ES-I3 (cell line): ENCODE results near the gene PARD3B.

Experiments used
- H3K36me3 ChIP-seq: 2 replicates; pipeline ENCODE4 v1.6.1; 2013; ENCODE audit warnings: mild to moderate bottlenecking, low read length, control low read depth, moderate library complexity; ENCODE audit not compliant: insufficient read depth
- H3K4me1 ChIP-seq: 2 replicates; pipeline ENCODE4 v1.6.1; 2013; ENCODE audit warnings: mild to moderate bottlenecking, control low read depth, low read length; ENCODE audit not compliant: insufficient read depth
- H3K9ac ChIP-seq: 2 replicates; pipeline ENCODE4 v1.6.1; 2013; ENCODE audit warnings: low read depth, mild to moderate bottlenecking, low read length, moderate library complexity
- H3K9me3 ChIP-seq: 2 replicates; pipeline ENCODE4 v1.6.1; 2013; ENCODE audit warnings: mild to moderate bottlenecking, low read length, moderate library complexity; ENCODE audit not compliant: control insufficient read depth, insufficient read depth

Gene PARD3B

DNA sequence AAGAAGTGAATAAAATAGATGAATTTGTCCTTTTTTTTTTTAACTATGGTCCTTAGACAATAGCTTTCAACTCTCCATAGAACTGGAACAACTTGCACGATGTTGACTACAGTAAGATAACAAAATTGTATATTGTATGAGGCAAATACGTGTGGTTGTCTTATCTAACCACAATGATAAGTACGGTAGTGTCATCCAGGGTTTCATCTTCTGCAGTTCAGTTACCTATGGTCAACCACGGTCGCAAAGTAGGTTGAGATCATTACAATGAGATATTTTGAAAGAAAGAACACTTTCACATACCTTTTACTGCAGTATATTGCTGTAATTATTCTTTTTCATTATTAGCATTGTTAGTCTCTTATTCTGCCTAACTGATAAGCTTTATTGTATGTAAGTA is 295.2 kb downstream of the PARD3B start:
- no peaks in the 10 kb centered on the region for H3K36me3 ChIP-seq
- no peaks in the 10 kb centered on the region for H3K9me3 ChIP-seq
- H3K4me1 ChIP-seq, result peaks cover 16% of the 10 kb centered on the region; the same call in 1 of the 2 replicates
- no peak overlapping the region for H3K9ac ChIP-seq

- Histone ChIP-seq H3K9ac (no peak overlapping the region), H3K9me3 (no peaks in the 10 kb centered on the region), H3K4me1 (peaks cover 16% of the 10 kb centered on the region; the same call in 1 of the 2 replicates), H3K36me3 (no peaks in the 10 kb centered on the region)
Observed at GRCh38 chr2:204842068-204842467, 296.8 kb downstream of the PARD3B start.

DNA sequence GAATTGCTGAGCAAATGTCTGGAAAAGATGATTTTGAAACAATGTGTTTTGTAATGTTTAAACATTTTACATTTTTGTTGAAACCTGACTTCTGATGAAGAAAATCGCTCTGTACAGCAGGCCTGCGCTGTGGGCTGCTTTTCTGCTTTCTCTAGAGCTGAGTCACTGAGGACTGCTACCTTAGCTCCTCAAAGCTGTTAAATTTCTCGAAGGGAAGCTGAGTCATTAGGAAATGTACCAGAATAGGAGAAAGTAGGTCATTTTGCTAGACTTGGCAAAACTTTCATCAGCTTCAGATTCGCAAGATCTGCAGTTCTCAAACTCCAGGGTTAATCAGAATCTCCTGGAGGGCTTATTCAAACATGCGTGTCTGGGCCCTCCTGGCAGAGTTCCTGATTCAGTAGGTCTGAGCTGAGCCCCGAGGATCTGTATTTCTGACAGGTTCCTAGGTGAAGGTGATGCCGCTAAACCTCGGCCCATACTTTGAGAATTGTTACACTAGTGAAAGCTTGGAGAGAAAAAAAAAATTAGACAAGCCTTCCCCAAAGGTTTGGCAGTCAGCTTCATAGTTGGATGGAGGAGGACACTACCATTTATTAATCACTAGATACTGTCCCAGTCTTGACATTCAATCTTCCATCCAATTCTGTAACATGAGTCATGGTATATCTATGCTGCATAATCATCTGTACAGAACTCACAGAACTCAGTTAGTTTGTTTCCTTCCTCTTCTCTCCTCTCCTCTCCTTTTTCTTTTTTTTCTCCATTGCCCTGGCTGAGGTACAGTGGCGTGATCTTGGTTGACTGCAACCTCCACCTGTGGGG is 297.6 kb downstream of the PARD3B start:
- Histone ChIP-seq H3K36me3 (no peaks in the 10 kb centered on the region), H3K4me1 (peaks cover 16% of the 10 kb centered on the region; the same call in 1 of the 2 replicates), H3K9me3 (no peaks in the 10 kb centered on the region), H3K9ac (no peak overlapping the region)

- Histone ChIP-seq H3K9me3 (no peaks in the 10 kb centered on the region), H3K4me1 (peaks cover 16% of the 10 kb centered on the region; the same call in 1 of the 2 replicates), H3K36me3 (no peaks in the 10 kb centered on the region), H3K9ac (no peak overlapping the region)
Observed at GRCh38 chr2:204846471-204846870, 301.2 kb downstream of the PARD3B start.

GRCh38 chr2:204849892-204850291 is 304.6 kb downstream of the PARD3B start:
- H3K9ac ChIP-seq, result no peak overlapping the region
- H3K9me3 ChIP-seq, result no peaks in the 10 kb centered on the region
- H3K4me1 ChIP-seq, result no peaks in the 10 kb centered on the region
- no peaks in the 10 kb centered on the region for H3K36me3 ChIP-seq

DNA sequence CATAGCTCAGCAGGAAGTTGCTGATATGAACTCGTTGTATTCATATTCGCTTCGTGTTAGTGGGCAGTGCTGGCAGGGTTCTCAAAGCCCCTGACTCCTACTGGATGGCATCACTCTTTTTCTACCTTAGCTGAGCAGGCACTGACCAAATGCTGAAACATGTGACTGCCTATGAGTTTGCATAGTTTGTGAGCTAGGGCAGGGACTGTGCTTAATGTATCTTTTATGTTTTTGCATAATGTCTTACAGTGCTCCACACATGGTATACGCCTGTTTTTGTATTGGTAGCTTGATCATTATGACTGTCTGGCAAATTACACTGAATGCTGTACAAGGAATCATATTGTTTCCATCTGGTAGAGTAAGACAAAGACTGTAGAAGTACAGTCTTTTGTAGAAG is 305.3 kb downstream of the PARD3B start:
- no peaks in the 10 kb centered on the region for H3K9me3 ChIP-seq
- H3K36me3 ChIP-seq, result no peaks in the 10 kb centered on the region
- H3K9ac ChIP-seq, result no peak overlapping the region
- H3K4me1 ChIP-seq, result no peaks in the 10 kb centered on the region

DNA sequence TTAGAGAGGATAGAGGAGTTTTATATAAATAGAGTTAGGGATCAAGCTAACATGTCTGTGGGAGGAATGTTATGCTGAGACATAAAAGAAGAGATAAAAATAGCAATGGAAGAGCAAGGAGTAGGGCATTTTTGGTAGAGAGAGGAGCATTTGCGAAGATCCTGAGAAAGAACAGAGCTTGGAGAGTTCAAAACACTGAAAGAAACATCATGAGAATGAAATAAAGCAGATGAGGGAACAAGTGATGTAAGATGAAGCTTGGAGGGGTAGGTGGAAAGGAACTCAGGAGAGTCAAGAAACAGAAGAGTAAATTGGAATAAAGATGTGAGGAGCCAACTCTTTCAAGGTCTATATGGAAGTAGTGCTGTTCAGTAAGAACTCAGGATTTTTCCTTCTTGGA is 308.6 kb downstream of the PARD3B start:
- Histone ChIP-seq H3K36me3 (no peaks in the 10 kb centered on the region), H3K4me1 (no peaks in the 10 kb centered on the region), H3K9me3 (no peaks in the 10 kb centered on the region), H3K9ac (no peak overlapping the region)

- H3K9me3 ChIP-seq, result no peaks in the 10 kb centered on the region
- no peaks in the 10 kb centered on the region for H3K36me3 ChIP-seq
- peaks cover 8% of the 10 kb centered on the region; the same call in 1 of the 2 replicates for H3K4me1 ChIP-seq
- H3K9ac ChIP-seq, result no peak overlapping the region
Observed at GRCh38 chr2:204860274-204860673, 315.0 kb downstream of the PARD3B start.

DNA sequence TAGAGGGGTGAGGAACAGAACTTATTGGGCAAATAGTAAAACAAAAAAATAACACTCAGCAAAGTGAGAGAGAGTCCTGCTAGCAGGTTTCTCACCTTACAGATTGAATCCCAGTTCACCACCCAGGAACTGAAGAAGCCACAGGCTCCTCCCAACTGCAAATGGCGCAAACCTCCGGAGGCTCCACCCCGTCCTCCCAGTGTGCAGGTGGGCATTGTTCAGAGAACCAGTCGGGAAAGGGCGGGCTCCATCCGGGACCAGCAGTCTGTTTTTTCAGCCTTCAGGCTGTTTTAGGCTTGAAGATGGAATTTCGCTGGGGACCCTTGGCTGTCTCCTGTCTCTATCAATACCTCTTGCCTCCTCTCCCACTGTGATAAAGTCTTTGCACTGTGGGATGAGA is 317.5 kb downstream of the PARD3B start:
- no peaks in the 10 kb centered on the region for H3K36me3 ChIP-seq
- H3K9ac ChIP-seq, result no peak overlapping the region
- H3K4me1 ChIP-seq, result peaks cover 8% of the 10 kb centered on the region; the same call in 1 of the 2 replicates
- no peaks in the 10 kb centered on the region for H3K9me3 ChIP-seq

DNA sequence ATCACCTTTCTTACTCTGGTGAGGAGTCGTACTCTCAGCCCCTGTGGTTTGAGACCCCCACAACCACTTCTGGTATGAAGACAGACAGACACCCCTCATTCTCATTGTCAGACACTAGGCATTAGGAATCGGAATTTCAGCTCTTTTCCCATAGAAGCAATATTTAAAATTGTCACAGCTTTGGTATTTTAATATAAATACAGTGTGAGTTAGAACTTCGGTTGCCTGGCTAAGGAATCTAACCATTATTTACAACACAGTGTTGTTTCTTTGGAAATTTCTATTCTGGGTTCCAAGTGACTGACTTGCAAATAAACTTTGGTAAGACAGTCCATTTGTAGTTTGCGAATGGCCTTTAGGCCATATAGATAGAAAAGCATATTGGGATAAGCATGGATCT is 318.1 kb downstream of the PARD3B start:
- H3K9ac ChIP-seq, result no peak overlapping the region
- H3K4me1 ChIP-seq, result peaks cover 8% of the 10 kb centered on the region; the same call in 1 of the 2 replicates
- no peaks in the 10 kb centered on the region for H3K36me3 ChIP-seq
- no peaks in the 10 kb centered on the region for H3K9me3 ChIP-seq

DNA sequence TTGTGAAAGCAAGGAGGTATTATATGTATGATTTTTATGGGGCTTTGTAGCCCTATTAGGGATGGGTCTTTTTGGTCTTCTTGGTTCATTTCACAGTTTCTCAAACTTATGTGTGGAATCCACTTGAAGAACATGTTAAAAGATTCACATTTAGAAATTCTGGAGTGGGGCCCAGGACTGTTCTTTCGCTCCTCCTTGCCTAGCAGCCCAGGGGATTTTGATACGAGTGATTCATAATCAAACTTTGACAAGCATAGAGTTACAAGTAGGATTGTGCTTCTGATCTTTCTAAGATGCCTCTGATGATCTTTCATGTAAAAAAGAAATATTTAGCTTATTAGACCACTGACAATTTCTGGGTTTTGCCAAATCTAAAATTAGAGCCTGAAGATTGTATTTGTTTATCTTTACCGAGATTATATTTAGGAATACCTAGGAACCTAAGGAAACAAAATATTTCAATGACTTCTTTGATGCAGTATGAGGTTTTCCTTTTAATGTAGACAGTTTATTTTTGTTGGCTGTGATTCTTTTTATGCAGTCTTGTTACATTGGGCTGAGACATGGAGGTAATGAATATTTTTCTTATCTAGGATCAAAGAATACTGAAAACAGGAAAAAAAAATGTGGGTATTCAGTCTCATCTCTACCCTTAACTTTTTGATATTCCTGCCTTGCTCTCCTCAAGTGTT is 324.0 kb downstream of the PARD3B start:
- H3K36me3 ChIP-seq, result no peaks in the 10 kb centered on the region
- H3K4me1 ChIP-seq, result peaks cover 4% of the 10 kb centered on the region; the same call in 1 of the 2 replicates
- H3K9me3 ChIP-seq, result no peaks in the 10 kb centered on the region
- H3K9ac ChIP-seq, result no peak overlapping the region

GRCh38 chr2:204870053-204870452 is 324.8 kb downstream of the PARD3B start:
- Histone ChIP-seq H3K36me3 (no peaks in the 10 kb centered on the region), H3K9ac (no peak overlapping the region), H3K4me1 (no peaks in the 10 kb centered on the region), H3K9me3 (no peaks in the 10 kb centered on the region)

DNA sequence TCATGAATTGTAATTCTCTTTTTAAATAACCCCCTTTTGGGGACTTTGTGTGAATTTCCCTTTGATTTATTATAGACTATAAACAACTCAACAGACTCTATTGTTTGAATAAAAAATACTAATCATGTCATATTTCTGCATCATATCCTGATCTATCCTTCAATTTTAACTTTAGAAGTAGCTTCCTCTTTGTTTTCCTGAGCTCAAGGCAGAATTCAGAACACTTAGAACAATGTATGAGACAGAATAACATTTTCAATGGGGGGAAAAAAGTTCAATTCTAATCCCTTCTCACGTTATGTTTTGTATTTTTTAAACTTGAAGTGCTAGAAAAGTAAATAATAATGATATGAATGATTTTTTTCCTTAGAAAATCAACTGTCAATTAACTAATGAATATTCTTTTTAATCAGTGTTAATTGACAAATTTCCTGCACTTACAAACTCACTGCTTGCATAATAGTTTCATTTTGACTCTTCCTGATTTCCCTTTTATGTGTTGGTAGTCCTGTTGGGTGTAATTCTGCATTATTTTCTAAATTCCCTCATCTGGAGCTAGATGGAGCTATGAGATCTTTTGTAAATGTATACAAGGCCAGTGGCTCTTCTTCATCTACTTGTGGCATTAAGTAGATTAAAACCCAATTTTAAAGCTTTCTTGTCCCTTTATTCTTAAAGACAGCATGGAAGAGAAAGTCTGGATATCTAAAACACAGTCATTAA is 326.1 kb downstream of the PARD3B start:
- no peaks in the 10 kb centered on the region for H3K4me1 ChIP-seq
- H3K9ac ChIP-seq, result no peak overlapping the region
- H3K36me3 ChIP-seq, result no peaks in the 10 kb centered on the region
- no peaks in the 10 kb centered on the region for H3K9me3 ChIP-seq

- H3K9ac ChIP-seq, result no peak overlapping the region
- no peaks in the 10 kb centered on the region for H3K4me1 ChIP-seq
- H3K9me3 ChIP-seq, result no peaks in the 10 kb centered on the region
- H3K36me3 ChIP-seq, result no peaks in the 10 kb centered on the region
Observed at GRCh38 chr2:204876311-204876710, 331.0 kb downstream of the PARD3B start.
